Measurements from ENCODE around the gene RAD51B.

RAD51B gene

GRCh38 chr14:68147303-68147702 lies 327.7 kb downstream of the RAD51B start:
- DNase-seq (ENCODE audit: insufficient read length, low spot score) (no peak), FAIRE-seq (no peak)
- TF ChIP-seq, protein P1, sequence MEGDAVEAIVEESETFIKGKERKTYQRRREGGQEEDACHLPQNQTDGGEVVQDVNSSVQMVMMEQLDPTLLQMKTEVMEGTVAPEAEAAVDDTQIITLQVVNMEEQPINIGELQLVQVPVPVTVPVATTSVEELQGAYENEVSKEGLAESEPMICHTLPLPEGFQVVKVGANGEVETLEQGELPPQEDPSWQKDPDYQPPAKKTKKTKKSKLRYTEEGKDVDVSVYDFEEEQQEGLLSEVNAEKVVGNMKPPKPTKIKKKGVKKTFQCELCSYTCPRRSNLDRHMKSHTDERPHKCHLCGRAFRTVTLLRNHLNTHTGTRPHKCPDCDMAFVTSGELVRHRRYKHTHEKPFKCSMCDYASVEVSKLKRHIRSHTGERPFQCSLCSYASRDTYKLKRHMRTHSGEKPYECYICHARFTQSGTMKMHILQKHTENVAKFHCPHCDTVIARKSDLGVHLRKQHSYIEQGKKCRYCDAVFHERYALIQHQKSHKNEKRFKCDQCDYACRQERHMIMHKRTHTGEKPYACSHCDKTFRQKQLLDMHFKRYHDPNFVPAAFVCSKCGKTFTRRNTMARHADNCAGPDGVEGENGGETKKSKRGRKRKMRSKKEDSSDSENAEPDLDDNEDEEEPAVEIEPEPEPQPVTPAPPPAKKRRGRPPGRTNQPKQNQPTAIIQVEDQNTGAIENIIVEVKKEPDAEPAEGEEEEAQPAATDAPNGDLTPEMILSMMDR (IDR thresholded peaks at IDR 0.05; ENCODE audit: insufficient read depth, missing control alignments): no peak

- no peak for FAIRE-seq
- DNase-seq (ENCODE audit: insufficient read length, low spot score): no peak
- TF ChIP-seq, protein P1 (IDR thresholded peaks at IDR 0.05; ENCODE audit: insufficient read depth, missing control alignments): no peak
Measured at GRCh38 chr14:68148276-68148675, 328.7 kb downstream of the RAD51B start.

- no peak for DNase-seq (ENCODE audit: insufficient read length, low spot score)
- FAIRE-seq: no peak
- TF ChIP-seq, protein P1 (IDR thresholded peaks at IDR 0.05; ENCODE audit: insufficient read depth, missing control alignments): no peak
Measured at GRCh38 chr14:68148763-68149162, 329.2 kb downstream of the RAD51B start.

DNA sequence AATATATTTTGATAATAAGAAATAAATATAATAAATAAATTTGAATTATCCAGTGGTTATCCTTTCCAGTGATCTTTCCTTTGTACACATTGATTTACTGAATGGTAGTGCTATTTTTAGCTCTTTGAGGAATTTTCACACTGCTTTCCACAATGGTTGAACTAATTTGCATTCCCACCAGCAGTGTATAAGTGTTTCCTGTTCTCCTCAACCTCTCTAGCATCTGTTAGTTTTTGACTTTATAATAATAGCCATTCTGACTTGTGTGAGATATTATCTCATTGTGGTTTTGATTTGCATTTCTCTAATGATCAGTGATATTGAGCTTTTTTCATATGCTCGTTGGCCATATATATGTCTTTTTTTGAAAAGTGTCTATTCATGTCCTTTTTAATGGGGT lies 333.7 kb downstream of the RAD51B start:
- TF ChIP-seq, protein P1 (IDR thresholded peaks at IDR 0.05; ENCODE audit: insufficient read depth, missing control alignments): no peak
- FAIRE-seq (no peak), DNase-seq (ENCODE audit: insufficient read length, low spot score) (no peak)

GRCh38 chr14:68154275-68154674 lies 334.7 kb downstream of the RAD51B start:
- TF ChIP-seq, protein P1 (IDR thresholded peaks at IDR 0.05; ENCODE audit: insufficient read depth, missing control alignments): no peak
- FAIRE-seq: no peak
- no peak for DNase-seq (ENCODE audit: insufficient read length, low spot score)

DNA sequence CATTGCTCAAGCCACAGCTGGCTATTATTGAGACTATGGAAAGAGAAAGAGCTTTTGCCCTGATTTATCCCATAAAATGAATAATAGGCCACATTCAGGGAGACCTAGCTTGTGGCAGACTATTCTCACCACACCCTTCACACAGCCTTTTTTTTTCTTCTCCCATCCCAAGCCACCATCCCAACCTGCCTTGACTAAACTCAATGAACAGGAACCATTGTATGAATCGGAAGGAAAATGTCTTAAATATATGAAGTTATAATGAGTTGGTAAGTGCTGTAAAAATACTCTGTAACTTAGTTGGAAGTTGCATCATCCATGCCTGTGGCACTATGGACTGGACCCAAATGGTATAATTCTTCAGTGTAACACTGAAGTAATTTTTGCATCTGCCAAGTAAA lies 338.4 kb downstream of the RAD51B start:
- no peak for FAIRE-seq
- DNase-seq (ENCODE audit: insufficient read length, low spot score): no peak
- TF ChIP-seq, protein P1 (IDR thresholded peaks at IDR 0.05; ENCODE audit: insufficient read depth, missing control alignments): no peak

GRCh38 chr14:68158640-68159039 lies 339.1 kb downstream of the RAD51B start:
- FAIRE-seq (no peak), DNase-seq (ENCODE audit: insufficient read length, low spot score) (no peak)
- TF ChIP-seq, protein P1 (IDR thresholded peaks at IDR 0.05; ENCODE audit: insufficient read depth, missing control alignments): no peak
